ENCODE results near the gene PRPSAP1.

The PRPSAP1 gene

GRCh38 chr17:76378548-76379274 lies 25.0 kb upstream of the PRPSAP1 start:
- TF ChIP-seq CTCF (IDR thresholded peaks at IDR 0.05; ENCODE audit: borderline replicate concordance, insufficient read depth, low read depth, low read length): no peak
- no peak overlapping the region for H3K4me3 ChIP-seq (ENCODE audit: low read depth, low read length)

GRCh38 chr17:76376318-76377133 lies 22.8 kb upstream of the PRPSAP1 start:
- H3K4me3 ChIP-seq (ENCODE audit: low read depth, low read length): no peak overlapping the region
- TF ChIP-seq CTCF (IDR thresholded peaks at IDR 0.05; ENCODE audit: borderline replicate concordance, insufficient read depth, low read depth, low read length): no peak

GRCh38 chr17:76371656-76372628 lies 18.2 kb upstream of the PRPSAP1 start:
- no peak for TF ChIP-seq CTCF (IDR thresholded peaks at IDR 0.05; ENCODE audit: borderline replicate concordance, insufficient read depth, low read depth, low read length)

GRCh38 chr17:76370261-76370993 lies 16.7 kb upstream of the PRPSAP1 start:
- H3K4me3 ChIP-seq (ENCODE audit: low read depth, low read length): no peak overlapping the region

More at GRCh38 chr17:76371656-76372628, 18.2 kb upstream of the PRPSAP1 start:
- H3K4me3 ChIP-seq (ENCODE audit: low read depth, low read length): no peak overlapping the region

GRCh38 chr17:76369804-76370203 lies 16.1 kb upstream of the PRPSAP1 start:
- no peak for TF ChIP-seq CTCF (IDR thresholded peaks at IDR 0.05; ENCODE audit: borderline replicate concordance, insufficient read depth, low read depth, low read length)

More at GRCh38 chr17:76370261-76370993, 16.7 kb upstream of the PRPSAP1 start:
- no peak for TF ChIP-seq CTCF (IDR thresholded peaks at IDR 0.05; ENCODE audit: borderline replicate concordance, insufficient read depth, low read depth, low read length)

GRCh38 chr17:76369379-76369778 lies 15.7 kb upstream of the PRPSAP1 start:
- TF ChIP-seq CTCF (IDR thresholded peaks at IDR 0.05; ENCODE audit: borderline replicate concordance, insufficient read depth, low read depth, low read length): no peak
- H3K4me3 ChIP-seq (ENCODE audit: low read depth, low read length): no peak overlapping the region

More at GRCh38 chr17:76369804-76370203, 16.1 kb upstream of the PRPSAP1 start:
- no peak overlapping the region for H3K4me3 ChIP-seq (ENCODE audit: low read depth, low read length)

Measured in GM12875 (cell line).